ENCODE measurements around the gene AKIP1.

Gene AKIP1

DNA sequence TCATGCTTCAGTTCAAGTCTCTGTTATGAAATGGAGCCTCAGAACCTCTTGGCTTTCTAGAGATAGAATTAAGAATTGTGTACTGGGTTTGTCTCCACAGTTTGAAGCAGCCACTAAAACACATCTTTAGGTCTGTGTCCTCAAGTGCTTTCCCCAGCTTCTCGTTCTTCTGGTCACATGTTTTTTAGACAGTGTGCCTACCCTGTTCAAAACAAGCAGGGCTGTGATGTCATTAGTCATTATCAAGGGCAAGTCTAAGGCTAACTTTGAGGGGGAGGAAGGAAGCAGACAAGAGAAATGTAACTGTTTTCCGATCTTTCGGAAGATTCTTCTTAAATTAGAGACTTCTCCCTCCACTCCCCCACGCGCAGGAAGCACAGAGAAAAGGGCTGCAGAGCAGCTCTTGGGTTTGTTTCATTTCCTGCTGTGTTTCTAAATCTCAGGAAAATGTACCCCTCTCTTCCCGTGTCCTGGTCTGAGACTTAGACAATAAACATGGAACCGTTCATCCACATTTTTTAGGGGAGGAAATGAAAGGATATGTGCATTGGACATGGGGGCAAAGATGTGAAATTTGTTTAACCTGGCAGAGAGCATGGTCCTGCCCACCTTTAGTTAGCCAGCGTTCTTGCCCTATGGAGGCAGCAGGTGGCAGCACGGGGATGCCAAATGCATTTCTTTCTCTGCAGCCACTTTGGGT is 3.1 kb downstream of the AKIP1 start:
- Histone ChIP-seq H3K4me3 (replicated peaks; ENCODE audit: insufficient read depth, low read length) (0 out of 2 replicates have a peak overlapping the region, but pooled peaks have one; percentile 5), H3K27me3 (ENCODE audit: insufficient read depth, poor library complexity, severe bottlenecking) (no peaks in the 10 kb centered on the region), H3K27ac (replicated peaks) (peak overlapping the region; percentile 48)
- TF ChIP-seq POLR2AphosphoS5 (IDR thresholded peaks at IDR 0.05; ENCODE audit: low read depth) (no peak), CTCF (IDR thresholded peaks at IDR 0.05; ENCODE audit: insufficient read depth, low read length) (peak; percentile 54), SPI1 (IDR thresholded peaks at IDR 0.05; ENCODE audit: borderline replicate concordance, low read depth) (no peak)
- TF ChIP-seq, protein P1, sequence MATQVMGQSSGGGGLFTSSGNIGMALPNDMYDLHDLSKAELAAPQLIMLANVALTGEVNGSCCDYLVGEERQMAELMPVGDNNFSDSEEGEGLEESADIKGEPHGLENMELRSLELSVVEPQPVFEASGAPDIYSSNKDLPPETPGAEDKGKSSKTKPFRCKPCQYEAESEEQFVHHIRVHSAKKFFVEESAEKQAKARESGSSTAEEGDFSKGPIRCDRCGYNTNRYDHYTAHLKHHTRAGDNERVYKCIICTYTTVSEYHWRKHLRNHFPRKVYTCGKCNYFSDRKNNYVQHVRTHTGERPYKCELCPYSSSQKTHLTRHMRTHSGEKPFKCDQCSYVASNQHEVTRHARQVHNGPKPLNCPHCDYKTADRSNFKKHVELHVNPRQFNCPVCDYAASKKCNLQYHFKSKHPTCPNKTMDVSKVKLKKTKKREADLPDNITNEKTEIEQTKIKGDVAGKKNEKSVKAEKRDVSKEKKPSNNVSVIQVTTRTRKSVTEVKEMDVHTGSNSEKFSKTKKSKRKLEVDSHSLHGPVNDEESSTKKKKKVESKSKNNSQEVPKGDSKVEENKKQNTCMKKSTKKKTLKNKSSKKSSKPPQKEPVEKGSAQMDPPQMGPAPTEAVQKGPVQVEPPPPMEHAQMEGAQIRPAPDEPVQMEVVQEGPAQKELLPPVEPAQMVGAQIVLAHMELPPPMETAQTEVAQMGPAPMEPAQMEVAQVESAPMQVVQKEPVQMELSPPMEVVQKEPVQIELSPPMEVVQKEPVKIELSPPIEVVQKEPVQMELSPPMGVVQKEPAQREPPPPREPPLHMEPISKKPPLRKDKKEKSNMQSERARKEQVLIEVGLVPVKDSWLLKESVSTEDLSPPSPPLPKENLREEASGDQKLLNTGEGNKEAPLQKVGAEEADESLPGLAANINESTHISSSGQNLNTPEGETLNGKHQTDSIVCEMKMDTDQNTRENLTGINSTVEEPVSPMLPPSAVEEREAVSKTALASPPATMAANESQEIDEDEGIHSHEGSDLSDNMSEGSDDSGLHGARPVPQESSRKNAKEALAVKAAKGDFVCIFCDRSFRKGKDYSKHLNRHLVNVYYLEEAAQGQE (IDR thresholded peaks at IDR 0.05; ENCODE audit: insufficient replicate concordance, low read depth) = no peak
- DNase-seq (ENCODE audit: low read depth in 1 of 2, low spot score in 1 of 2) = peak; percentile 52 to 66

GRCh38 chr11:8914661-8915018 is 3.7 kb downstream of the AKIP1 start:
- no peak for TF ChIP-seq CTCF (IDR thresholded peaks at IDR 0.05; ENCODE audit: insufficient read depth, low read length)
- TF ChIP-seq GABPA (IDR thresholded peaks at IDR 0.05; ENCODE audit: low read depth) = no peak
- no peak for TF ChIP-seq SPI1 (IDR thresholded peaks at IDR 0.05; ENCODE audit: borderline replicate concordance, low read depth)
- no peak for TF ChIP-seq POLR2AphosphoS5 (IDR thresholded peaks at IDR 0.05; ENCODE audit: low read depth)
- TF ChIP-seq, protein P1 (IDR thresholded peaks at IDR 0.05; ENCODE audit: insufficient replicate concordance, low read depth) = no peak
- no peaks in the 10 kb centered on the region for H3K27me3 ChIP-seq (ENCODE audit: insufficient read depth, poor library complexity, severe bottlenecking)
- H3K27ac ChIP-seq (replicated peaks) = no peak overlapping the region
- no peak for DNase-seq (ENCODE audit: low read depth in 1 of 2, low spot score in 1 of 2)
- no peak overlapping the region for H3K4me3 ChIP-seq (replicated peaks; ENCODE audit: insufficient read depth, low read length)

- Histone ChIP-seq H3K4me3 (replicated peaks; ENCODE audit: insufficient read depth, low read length) (no peak overlapping the region), H3K27me3 (ENCODE audit: insufficient read depth, poor library complexity, severe bottlenecking) (no peaks in the 10 kb centered on the region), H3K27ac (replicated peaks) (no peak overlapping the region)
- TF ChIP-seq CTCF (IDR thresholded peaks at IDR 0.05; ENCODE audit: insufficient read depth, low read length) (no peak), SPI1 (IDR thresholded peaks at IDR 0.05; ENCODE audit: borderline replicate concordance, low read depth) (no peak), POLR2AphosphoS5 (IDR thresholded peaks at IDR 0.05; ENCODE audit: low read depth) (no peak), GABPA (IDR thresholded peaks at IDR 0.05; ENCODE audit: low read depth) (no peak)
- TF ChIP-seq, protein P1 (IDR thresholded peaks at IDR 0.05; ENCODE audit: insufficient replicate concordance, low read depth) = no peak
- DNase-seq (ENCODE audit: low read depth in 1 of 2, low spot score in 1 of 2) = no peak
These were observed 6.3 kb downstream of the AKIP1 start for GRCh38 chr11:8917157-8917825.

All from HL-60 (cell line).